ENCODE data around the gene SYT1.

DNA sequence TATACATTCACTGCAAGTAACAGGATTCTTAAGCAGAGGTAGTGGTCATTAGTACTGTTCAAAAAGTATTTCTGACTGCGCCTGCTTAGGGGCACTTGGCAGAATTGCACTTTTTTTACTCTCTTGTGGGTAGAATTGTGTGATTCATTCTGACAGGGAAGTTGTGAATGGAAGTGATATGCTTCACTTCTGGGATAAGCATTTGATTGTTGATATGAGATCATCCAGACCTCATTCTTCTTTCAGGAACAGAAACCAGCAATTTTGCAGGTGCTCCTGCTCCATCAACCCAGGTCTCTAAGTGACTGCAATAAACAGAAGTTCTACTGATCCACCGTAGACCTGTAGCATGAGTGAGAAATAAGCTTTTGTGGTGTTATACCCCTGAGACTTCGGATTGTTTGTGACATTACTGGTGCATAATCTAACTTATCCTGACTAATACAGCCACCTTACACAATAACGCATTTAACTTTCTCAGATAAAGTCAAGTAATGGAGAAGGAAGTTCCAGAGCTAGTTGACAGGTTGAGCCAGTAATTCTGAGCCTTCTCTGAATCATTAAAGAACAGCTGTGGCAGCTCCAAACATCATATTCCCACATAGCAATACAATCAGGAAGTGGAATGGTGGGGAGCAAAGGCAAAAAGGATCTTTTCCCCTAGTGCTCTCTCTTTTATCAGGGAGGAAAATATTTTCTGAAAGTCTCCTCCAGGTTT, 387.9 kb downstream of the SYT1 start:
- no peak for TF ChIP-seq SMC3 (IDR thresholded peaks at IDR 0.05; ENCODE audit: low read depth, low read length)
- TF ChIP-seq, protein P1, sequence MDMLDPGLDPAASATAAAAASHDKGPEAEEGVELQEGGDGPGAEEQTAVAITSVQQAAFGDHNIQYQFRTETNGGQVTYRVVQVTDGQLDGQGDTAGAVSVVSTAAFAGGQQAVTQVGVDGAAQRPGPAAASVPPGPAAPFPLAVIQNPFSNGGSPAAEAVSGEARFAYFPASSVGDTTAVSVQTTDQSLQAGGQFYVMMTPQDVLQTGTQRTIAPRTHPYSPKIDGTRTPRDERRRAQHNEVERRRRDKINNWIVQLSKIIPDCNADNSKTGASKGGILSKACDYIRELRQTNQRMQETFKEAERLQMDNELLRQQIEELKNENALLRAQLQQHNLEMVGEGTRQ (IDR thresholded peaks at IDR 0.05; ENCODE audit: low read depth, low read length): no peak
- TF ChIP-seq, protein P2, sequence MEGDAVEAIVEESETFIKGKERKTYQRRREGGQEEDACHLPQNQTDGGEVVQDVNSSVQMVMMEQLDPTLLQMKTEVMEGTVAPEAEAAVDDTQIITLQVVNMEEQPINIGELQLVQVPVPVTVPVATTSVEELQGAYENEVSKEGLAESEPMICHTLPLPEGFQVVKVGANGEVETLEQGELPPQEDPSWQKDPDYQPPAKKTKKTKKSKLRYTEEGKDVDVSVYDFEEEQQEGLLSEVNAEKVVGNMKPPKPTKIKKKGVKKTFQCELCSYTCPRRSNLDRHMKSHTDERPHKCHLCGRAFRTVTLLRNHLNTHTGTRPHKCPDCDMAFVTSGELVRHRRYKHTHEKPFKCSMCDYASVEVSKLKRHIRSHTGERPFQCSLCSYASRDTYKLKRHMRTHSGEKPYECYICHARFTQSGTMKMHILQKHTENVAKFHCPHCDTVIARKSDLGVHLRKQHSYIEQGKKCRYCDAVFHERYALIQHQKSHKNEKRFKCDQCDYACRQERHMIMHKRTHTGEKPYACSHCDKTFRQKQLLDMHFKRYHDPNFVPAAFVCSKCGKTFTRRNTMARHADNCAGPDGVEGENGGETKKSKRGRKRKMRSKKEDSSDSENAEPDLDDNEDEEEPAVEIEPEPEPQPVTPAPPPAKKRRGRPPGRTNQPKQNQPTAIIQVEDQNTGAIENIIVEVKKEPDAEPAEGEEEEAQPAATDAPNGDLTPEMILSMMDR (conservative IDR thresholded peaks at IDR 0.05; ENCODE audit: low read depth, low read length): no peak
- TF ChIP-seq BHLHE40 (IDR thresholded peaks at IDR 0.05; ENCODE audit: low read depth, low read length): no peak
- TF ChIP-seq MXI1 (IDR thresholded peaks at IDR 0.05; ENCODE audit: borderline replicate concordance, low read depth, low read length): no peak
- no peak for TF ChIP-seq RAD21 (IDR thresholded peaks at IDR 0.05; ENCODE audit: low read length)
- TF ChIP-seq POLR2A (IDR thresholded peaks at IDR 0.05; ENCODE audit: low read depth, low read length): no peak
- TF ChIP-seq NFE2L2 (IDR thresholded peaks at IDR 0.05; ENCODE audit: low read depth, low read length): no peak
- 0 out of 2 replicates have a peak, but pooled peaks have one; percentile 15 for TF ChIP-seq CEBPB (IDR thresholded peaks at IDR 0.05; ENCODE audit: low read depth, low read length)
